ENCODE results near the gene USP11. TPM values are rescaled to one million over a fixed set of nuclear protein-coding genes. Genes with fewer than 3 reads are reported as not detected.
A peak's percentile ranks its signal among the peaks of the same experiment; 100 is the strongest.

Gene USP11
- total and polyA plus RNA-seq, 2 of the 4 experiments (the other 2 are of a cell fraction), result 33.5 to 59.7 TPM

- no peak overlapping the region for H2BK20ac ChIP-seq (ENCODE audit: low read depth, low read length)
- H3K4me2 ChIP-seq (ENCODE audit: low read depth, low read length), result no peak overlapping the region
- no peak overlapping the region for H2AFZ ChIP-seq (replicated peaks; ENCODE audit: low read length, poor library complexity)
- H3K18ac ChIP-seq (ENCODE audit: low read depth, low read length), result no peak overlapping the region
- in situ Hi-C loops (cut with MboI; ENCODE audit: low sequenced_read_pairs) (no loop called here), intact Hi-C loops (cut with micrococcal nuclease) (no loop called here), dilution Hi-C loops (cut with HindIII; ENCODE audit: low sequenced_read_pairs, unreplicated experiment) (no loop called here)
- POLR2A ChIA-PET (ENCODE audit: unreplicated experiment), result no interaction called here
- H4K20me1 ChIP-seq (ENCODE audit: insufficient read depth, low read length), result peaks cover 18% of the 10 kb centered on the region
- H3K4me3 ChIP-seq (ENCODE audit: insufficient read depth, low read depth, low read length), result no peak overlapping the region
- H4K8ac ChIP-seq (ENCODE audit: low read depth in 2 of 2, low read length in 2 of 2), result no peak overlapping the region
- H3K4me1 ChIP-seq (ENCODE audit: control insufficient read depth, insufficient read depth, low read length), result no peaks in the 10 kb centered on the region
- CTCF ChIA-PET, result no interaction called here
- ATAC-seq (ENCODE audit: low read depth), result no peak
- no peak overlapping the region for H3K9ac ChIP-seq (ENCODE audit: low read depth, low read length)
- peaks cover 50% of the 10 kb centered on the region for H3K36me3 ChIP-seq (ENCODE audit: control insufficient read depth, insufficient read depth, low read length)
- H3K79me1 ChIP-seq (ENCODE audit: low read depth in 1 of 2, low read length in 2 of 2), result peaks cover 0 to 29% of the 10 kb centered on the region in 2 experiments; a peak in 2 of 4 replicates
- H3K9me1 ChIP-seq (ENCODE audit: insufficient read depth, low read length), result peaks cover 4% of the 10 kb centered on the region; the same call in 1 of the 2 replicates
- TSS peak; percentile 70 for BruUV-seq (replicated peaks)
- DNase-seq, result no peak
- H3K4ac ChIP-seq (ENCODE audit: low read depth, low read length), result no peak overlapping the region
- no peak overlapping the region for H2BK120ac ChIP-seq (ENCODE audit: low read depth, low read length)
- peaks cover 19% of the 10 kb centered on the region for H3K27me3 ChIP-seq (ENCODE audit: control insufficient read depth, insufficient read depth, low read length)
- H3K27ac ChIP-seq (ENCODE audit: insufficient read depth, low read length), result no peak overlapping the region
- H3K14ac ChIP-seq (replicated peaks; ENCODE audit: low read depth, low read length), result no peak overlapping the region
- H4K5ac ChIP-seq (ENCODE audit: low read depth, low read length), result no peak overlapping the region
- no peak overlapping the region for H2AK9ac ChIP-seq (replicated peaks; ENCODE audit: low read depth, low read length, poor library complexity)
- H3K9me3 ChIP-seq (ENCODE audit: control insufficient read depth, insufficient read depth, low read length), result peaks cover 4% of the 10 kb centered on the region; the same call in 1 of the 2 replicates
- WGBS, 2 experiments (ENCODE audit: extremely low coverage in 2 of 2, insufficient read length in 1 of 2), result 87% methylated on average over 7 of the region's 18 CpGs; no CpG with 5 or more reads in 1 of the 2 experiments
- H2AK5ac ChIP-seq (ENCODE audit: low read depth, low read length), result no peak overlapping the region
- no peak overlapping the region for H2BK5ac ChIP-seq (ENCODE audit: low read depth, low read length, poor library complexity, severe bottlenecking)
- no peak overlapping the region for H3K56ac ChIP-seq (ENCODE audit: extremely low read depth, insufficient read depth, low read length)
- no peak overlapping the region for H2BK15ac ChIP-seq (ENCODE audit: low read depth, low read length)
- no peak overlapping the region for H4K91ac ChIP-seq (ENCODE audit: insufficient read depth, low read depth, low read length)
- no peak overlapping the region for H3K23ac ChIP-seq (ENCODE audit: low read depth, low read length)
- TF ChIP-seq POLR2A (IDR thresholded peaks at IDR 0.05; ENCODE audit: low read depth, low read length) (no peak), BHLHE40 (IDR thresholded peaks at IDR 0.05; ENCODE audit: low read depth, low read length) (no peak), MAZ (IDR thresholded peaks at IDR 0.05; ENCODE audit: borderline replicate concordance, low read depth, low read length) (no peak), RCOR1 (IDR thresholded peaks at IDR 0.05; ENCODE audit: insufficient replicate concordance, low read length) (no peak), CHD1 (IDR thresholded peaks at IDR 0.05; ENCODE audit: low read depth, low read length) (no peak), ELK1 (IDR thresholded peaks at IDR 0.05; ENCODE audit: borderline replicate concordance, low read depth, low read length) (no peak), USF2 (IDR thresholded peaks at IDR 0.05; ENCODE audit: low read depth, low read length) (no peak), MXI1 (IDR thresholded peaks at IDR 0.05; ENCODE audit: borderline replicate concordance, low read depth, low read length) (no peak), RAD21 (IDR thresholded peaks at IDR 0.05; ENCODE audit: low read length) (no peak), CTCF (conservative IDR thresholded peaks at IDR 0.05; ENCODE audit: low read depth, low read length) (no peak), NFE2L2 (IDR thresholded peaks at IDR 0.05; ENCODE audit: low read depth, low read length) (no peak), CEBPB (IDR thresholded peaks at IDR 0.05; ENCODE audit: low read depth, low read length) (no peak), FOS (IDR thresholded peaks at IDR 0.05; ENCODE audit: low read depth, low read length) (no peak), RFX5 (IDR thresholded peaks at IDR 0.05; ENCODE audit: low read depth, low read length) (no peak), MAFK (IDR thresholded peaks at IDR 0.05; ENCODE audit: low read depth, low read length) (no peak)
These were observed 8.6 kb downstream of the USP11 start for GRCh38 chrX:47241201-47242011.

Data from IMR-90 (cell line).